IPS DF 4.7 (cell line): ENCODE results near the gene REELD1.

Source experiments
- DNase-seq: peaks from one replicate; pipeline ENCODE4 v3.0.0-alpha.2; 2013; ENCODE audit warnings: low spot score; ENCODE audit errors: extremely low read depth

The REELD1 gene

DNA sequence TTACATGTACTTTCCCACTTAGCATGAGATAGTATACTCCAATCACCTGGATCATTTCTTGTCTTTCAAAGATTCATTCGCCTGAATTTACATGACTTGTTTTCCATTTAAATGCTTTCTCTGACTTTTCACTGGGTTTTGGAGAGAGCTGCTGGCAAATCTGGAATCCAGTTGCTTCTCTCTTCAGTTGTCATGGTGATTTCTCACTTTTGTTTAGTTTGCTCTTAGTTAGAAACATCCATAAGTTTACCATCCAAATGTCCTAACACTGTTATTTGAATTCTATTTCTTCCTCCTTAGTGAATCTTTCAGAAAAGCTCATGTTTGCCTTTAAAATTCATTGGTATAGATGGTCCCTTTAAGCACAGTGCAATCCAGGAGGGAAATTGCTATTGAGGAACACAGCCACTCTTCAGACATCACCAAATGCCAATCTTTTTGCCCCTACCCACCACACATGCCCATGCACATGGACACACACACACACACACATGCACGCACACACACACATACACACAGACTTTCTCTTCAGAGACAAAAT, 51.7 kb downstream of the REELD1 start:
- no peak for DNase-seq

DNA sequence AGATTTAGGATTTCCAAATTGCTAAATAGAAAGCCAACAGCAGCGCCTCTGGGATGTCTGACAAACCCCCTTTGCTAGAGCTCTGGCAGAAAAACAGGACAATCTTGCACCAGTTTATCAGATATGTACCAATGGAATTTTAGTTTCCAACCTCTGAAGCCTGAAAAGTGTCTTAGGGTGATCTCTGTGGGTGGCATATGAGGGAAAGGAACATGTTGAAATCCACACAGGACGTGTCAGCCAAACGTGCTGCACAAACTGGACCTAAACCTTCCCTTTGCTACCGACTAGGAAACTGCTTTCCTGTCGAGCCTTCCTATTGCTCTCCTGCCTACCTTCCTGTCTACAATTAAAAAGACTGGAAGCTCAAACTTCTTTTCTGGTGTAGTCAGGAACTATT, 53.5 kb downstream of the REELD1 start:
- no peak for DNase-seq

DNA sequence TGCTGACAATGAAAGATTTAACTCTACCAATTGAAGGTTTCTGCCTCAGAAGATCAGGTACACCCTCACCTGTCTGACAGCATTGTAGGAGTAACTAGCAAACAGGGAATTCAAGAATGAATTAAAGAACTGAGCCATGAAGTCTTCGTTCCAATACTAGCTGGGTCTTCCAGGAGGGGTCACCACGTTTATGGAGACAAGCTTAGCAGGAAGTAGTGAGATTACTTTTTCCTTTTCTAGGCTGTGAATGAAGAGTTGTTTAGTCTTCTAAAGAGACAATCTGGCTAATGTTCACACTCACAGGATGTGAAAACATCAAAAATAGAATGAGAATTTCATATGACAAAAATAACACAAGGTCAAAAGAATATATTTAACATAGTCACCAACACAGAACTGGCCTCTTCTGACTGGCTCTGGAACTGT, 54.9 kb downstream of the REELD1 start:
- DNase-seq, result no peak

DNA sequence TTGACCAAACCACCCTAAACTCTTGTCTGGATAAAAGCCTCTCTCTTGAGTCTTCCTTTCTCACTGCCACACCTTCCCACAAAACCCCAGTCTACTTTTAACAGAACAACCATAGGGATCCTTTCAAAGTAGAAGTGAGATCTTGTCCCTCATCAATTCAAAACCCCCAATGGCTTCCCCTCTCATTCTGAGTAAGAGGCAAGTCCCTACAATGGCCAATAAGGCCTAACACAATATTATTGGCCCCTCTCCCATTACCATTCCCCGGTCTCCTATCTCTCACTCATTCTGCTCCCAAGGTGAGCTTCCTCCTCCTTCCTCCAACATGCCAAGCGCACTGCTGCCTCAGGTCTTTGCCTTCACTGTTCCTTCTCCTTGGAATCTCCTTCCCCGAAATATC, 57.1 kb downstream of the REELD1 start:
- no peak for DNase-seq

DNA sequence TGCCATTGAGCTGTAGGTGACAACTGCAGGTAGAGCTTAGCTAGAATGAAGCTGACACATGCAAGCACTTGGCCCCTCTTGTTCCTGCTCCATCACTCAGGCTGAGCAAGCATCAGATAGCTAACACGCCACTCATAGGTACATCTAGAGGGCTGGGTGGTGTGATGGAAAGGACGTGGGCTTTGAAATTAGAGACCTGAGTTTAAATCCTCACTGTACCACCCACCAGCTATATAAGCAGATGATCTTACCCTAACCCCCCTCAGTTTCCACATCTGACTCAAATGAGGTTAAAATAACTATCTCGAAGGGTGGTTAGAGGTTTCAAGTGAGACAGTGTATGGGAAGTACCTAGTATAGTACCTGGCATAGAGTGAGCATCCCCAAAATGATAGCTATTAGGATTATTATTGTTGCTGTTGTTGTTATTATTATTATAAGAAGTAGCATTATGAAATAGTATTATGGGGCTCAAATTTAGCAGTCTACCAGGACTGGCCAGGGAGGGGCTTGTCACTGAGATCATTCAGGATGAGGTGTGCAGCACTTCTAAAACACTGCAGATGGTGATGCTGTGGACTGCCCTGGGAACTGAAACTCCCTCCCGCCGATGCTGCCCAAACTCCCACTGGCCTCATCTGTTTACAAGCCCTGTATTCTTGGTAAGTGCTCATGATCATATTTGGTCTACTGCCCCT, 59.0 kb downstream of the REELD1 start:
- no peak for DNase-seq

DNA sequence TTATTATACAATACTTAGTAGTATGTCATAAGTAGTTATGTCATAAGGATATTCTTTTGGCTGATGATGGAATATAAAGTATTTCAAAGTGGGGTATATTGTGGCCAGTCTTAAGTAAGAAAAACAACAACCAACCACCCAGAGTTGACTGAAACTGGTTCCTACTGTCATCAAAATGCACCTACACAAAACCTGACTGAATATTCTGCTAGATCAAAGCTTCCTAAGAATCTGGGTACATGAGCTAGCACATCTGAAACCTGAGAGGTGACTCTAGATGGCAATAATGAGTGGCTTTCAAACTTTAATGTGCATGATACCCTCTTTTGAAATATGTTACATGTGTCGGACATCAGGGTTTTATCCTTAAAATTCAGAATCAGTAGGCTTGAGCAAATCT, 60.4 kb downstream of the REELD1 start:
- no peak for DNase-seq

DNA sequence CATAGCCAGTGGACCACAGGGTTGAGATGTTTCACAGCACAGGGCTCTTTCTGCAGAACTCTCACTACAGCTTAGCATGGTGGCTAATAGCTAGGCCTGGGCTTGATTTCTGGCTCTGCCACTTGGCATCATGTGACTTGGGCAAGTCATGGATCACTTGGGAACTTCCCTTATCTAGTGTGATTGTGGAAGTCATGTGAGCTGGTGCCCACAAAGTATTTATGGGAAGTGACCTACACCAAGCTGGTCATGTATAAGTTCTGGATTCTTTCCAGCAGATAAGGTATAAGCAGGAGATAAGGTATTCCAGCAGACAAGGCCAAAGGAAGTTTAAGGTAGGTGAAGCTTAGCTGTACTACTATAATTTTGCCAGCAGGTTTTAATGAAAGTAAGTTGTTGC, 61.0 kb downstream of the REELD1 start:
- no peak for DNase-seq

DNA sequence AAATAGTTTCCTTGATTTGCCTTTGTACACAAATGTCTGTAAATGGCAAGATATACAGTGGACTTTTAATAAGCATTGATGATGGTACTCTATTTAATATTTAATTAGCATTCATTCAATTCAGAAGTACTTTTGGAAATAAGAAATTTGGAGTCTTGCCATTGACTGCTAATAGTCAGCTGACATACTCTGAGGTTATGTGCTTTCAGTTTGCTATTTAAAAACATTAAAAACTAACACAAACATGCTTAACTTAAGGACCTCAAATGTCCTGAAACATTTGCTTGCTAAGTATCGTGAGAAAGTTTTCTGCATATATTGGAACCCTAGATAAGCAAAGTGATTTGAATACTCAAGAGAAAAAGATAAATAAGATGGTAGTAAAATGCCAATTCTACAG, 64.6 kb downstream of the REELD1 start:
- DNase-seq, result no peak
